Spleen (tissue), 11 donors: ENCODE results near the gene ISY1. TPM values are rescaled to one million over a fixed set of nuclear protein-coding genes. Genes with fewer than 3 reads are reported as not detected.
A peak's percentile ranks its signal among the peaks of the same experiment; 100 is the strongest.
"Not testable (repeated sequence)": the region's sequence is repeated elsewhere in the genome, so short reads cannot be mapped to it uniquely, and the experiment has no call there.

Source experiments
- DNase-seq: peaks from one replicate; pipeline ENCODE4 v3.0.0-alpha.2; 2020
- H3K27ac ChIP-seq, 8 donors: fragments of 200-600 bp; sonication (generic) in 7 of 8; 1 replicate in 4 of 8; 2 replicates in 4 of 8; pipeline versions ENCODE4 v1.5.0 to v1.8.0; 2016 to 2021; ENCODE audit warnings: inconsistent platforms in 4 of 8, mild to moderate bottlenecking in 4 of 8, moderate library complexity in 1 of 8
- H3K27me3 ChIP-seq, 7 donors: fragments of 200-600 bp; sonication (generic) in 6 of 7; replicated peaks in 1 of 7; 1 replicate in 4 of 7; 2 replicates in 3 of 7; pipeline versions ENCODE4 v1.5.0 to v1.8.0; 2016 to 2021; ENCODE audit warnings: inconsistent platforms in 3 of 7, mild to moderate bottlenecking in 1 of 7
- H3K36me3 ChIP-seq, 6 donors: fragments of 200-600 bp; sonication (generic) in 5 of 6; 1 replicate in 4 of 6; 2 replicates in 2 of 6; pipeline versions ENCODE4 v1.5.0 to v1.8.0; 2016 to 2021; ENCODE audit warnings: inconsistent platforms in 2 of 6
- H3K4me1 ChIP-seq, 6 donors: fragments of 200-600 bp; sonication (generic) in 5 of 6; 1 replicate in 3 of 6; 2 replicates in 3 of 6; pipeline versions ENCODE4 v1.5.0 to v1.8.0; 2016 to 2021; ENCODE audit warnings: inconsistent platforms in 3 of 6
- H3K4me3 ChIP-seq, 8 donors: fragments of 200-600 bp; sonication (generic) in 7 of 8; 1 replicate in 4 of 8; 2 replicates in 4 of 8; pipeline versions ENCODE4 v1.5.0 to v1.8.0; 2016 to 2021; ENCODE audit warnings: inconsistent platforms in 4 of 8, mild to moderate bottlenecking in 4 of 8, moderate library complexity in 2 of 8
- H3K9me3 ChIP-seq, 8 donors: fragments of 200-600 bp; sonication (generic) in 7 of 8; 1 replicate in 4 of 8; 2 replicates in 4 of 8; pipeline versions ENCODE4 v1.5.0 to v1.8.0; 2016 to 2021; ENCODE audit warnings: inconsistent platforms in 4 of 8
- CTCF ChIP-seq, 11 experiments: fragments of 200-600 bp in 7 of 11; fragments of 450-650 bp in 4 of 11; sonication (generic) in 4 of 11; IDR thresholded peaks in 8 of 11; conservative IDR thresholded peaks in 3 of 11; 1 replicate in 7 of 11; 2 replicates in 4 of 11; pipeline versions ENCODE4 v1.4.0 to v1.8.0; 2016 to 2021; ENCODE audit warnings: antibody characterized with exemption in 11 of 11, inconsistent platforms in 4 of 11, mild to moderate bottlenecking in 1 of 11
- POLR2A ChIP-seq, 3 donors: fragments of 450-650 bp; IDR thresholded peaks; one replicate each; pipeline ENCODE4 v1.5.1; 2017; ENCODE audit warnings: antibody characterized with exemption in 3 of 3, mild to moderate bottlenecking in 1 of 3
- POLR2AphosphoS5 ChIP-seq, 3 donors: sonication (generic); formaldehyde crosslinking; IDR thresholded peaks; one replicate each; pipeline ENCODE4 v1.5.1; 2017; ENCODE audit warnings: antibody characterized with exemption in 3 of 3
- WGBS, 5 donors: extraction: QIAGEN DNeasy Blood & Tissue Kit in 3 of 5; methylation state at CpG; one replicate each; pipeline versions ENCODE4 v1.1.5 to v1.1.7; 2013 to 2018; 5-methylcytosine and 5-hydroxymethylcytosine counted together
- intact Hi-C: fragments of 100-400 bp; cut with DNase I; formaldehyde crosslinking; loops from one replicate; pipeline ENCODE4 v1.15.0; 2023; ENCODE audit warnings: low total_unique reads
- polyA plus RNA-seq, 3 donors: library from polyadenylated mRNA; stranded (reverse); fragments of 200-250 nt; gene quantifications; one replicate each; pipeline ENCODE4 v1.2.1, GENCODE V29; 2013
- total RNA-seq, 7 donors: library from RNA; depleted of rRNA in 3 of 7; stranded (reverse); fragments of >200 nt in 3 of 7; fragmentation: NEBNext Ultra II Directional in 4 of 7; extraction: Animal tissue kit (Norgen Biotek cat#: 25700) in 4 of 7; gene quantifications; one replicate each; pipeline versions ENCODE4 v1.1.0 to v1.2.1, GENCODE V29; 2016 to 2021
- donor health status: healthy with polysubstance abuse.
- donor health status: DM: no; HTN: no; CAD: no; lungs with moderate emphysema.
- donor health status: DM: no; HTN: no; CAD: no.
- donor health status: Bipolar disorder and iron deficiency.
- donor health status: healthy.
- donor health status: DM: no; HTN: no; CAD: no.
- donor health status: DM: yes; HTN: yes; CAD: no.

ISY1 gene
- total and polyA plus RNA-seq, 10 donors = 21.4 to 33.8 (median 27.5) TPM

GRCh38 chr3:129101370-129102138 is 59.3 kb downstream of the ISY1 start:
- Histone ChIP-seq H3K9me3 (no peaks in the 10 kb centered on the region), H3K36me3 (peaks cover 0 to 90% (median 8%) of the 10 kb centered on the region in 6 donors), H3K27me3 (no peaks in the 10 kb centered on the region), H3K4me1 (peaks cover 0 to 72% (median 4%) of the 10 kb centered on the region in 6 donors), H3K4me3 (no peak overlapping the region), H3K27ac (no peak overlapping the region)
- DNase-seq = no peak
- 84 to 94% (median 92%) methylated on average over 12 of the region's 12 CpGs for WGBS, 5 donors
- intact Hi-C loops = no loop called here
- TF ChIP-seq POLR2A (IDR thresholded peaks at IDR 0.05) = no peak
- TF ChIP-seq POLR2AphosphoS5 (IDR thresholded peaks at IDR 0.05) = peak in 1 of 3 donors; percentile 51

- no peak for TF ChIP-seq POLR2A (IDR thresholded peaks at IDR 0.05)
- no peak for TF ChIP-seq CTCF (IDR thresholded peaks at IDR 0.05 in 8 of 11, conservative IDR thresholded peaks at IDR 0.05 in 3 of 11)
- no peak for DNase-seq
- Histone ChIP-seq H3K27me3 (no peaks in the 10 kb centered on the region), H3K36me3 (peaks cover 0 to 90% (median 12%) of the 10 kb centered on the region in 6 donors), H3K4me3 (no peak overlapping the region), H3K4me1 (peaks cover 0 to 72% (median 2%) of the 10 kb centered on the region in 6 donors), H3K27ac (no peak overlapping the region), H3K9me3 (no peaks in the 10 kb centered on the region)
- 66 to 81% (median 70%) methylated on average over 1 of the region's 1 CpG for WGBS, 5 donors
- intact Hi-C loops = no loop called here
These were observed 60.6 kb downstream of the ISY1 start for GRCh38 chr3:129100274-129100673.

GRCh38 chr3:129095285-129095684 is 65.6 kb downstream of the ISY1 start:
- peaks cover 0 to 93% (median 52%) of the 10 kb centered on the region in 6 donors for H3K36me3 ChIP-seq
- H3K4me3 ChIP-seq = no peak overlapping the region
- peak in 1 of 3 donors; percentile 51 for TF ChIP-seq POLR2AphosphoS5 (IDR thresholded peaks at IDR 0.05)
- TF ChIP-seq POLR2A (IDR thresholded peaks at IDR 0.05) = no peak
- H3K27me3 ChIP-seq = no peaks in the 10 kb centered on the region
- H3K9me3 ChIP-seq = no peaks in the 10 kb centered on the region
- intact Hi-C loops = no loop called here
- peaks cover 0 to 28% (median 0%) of the 10 kb centered on the region in 6 donors for H3K4me1 ChIP-seq
- no peak overlapping the region for H3K27ac ChIP-seq
- no peak for DNase-seq
- 96 to 98% (median 97%) methylated on average over 4 to 10 of the region's 10 CpGs for WGBS, 5 donors

- no CpG with 5 or more reads among the region's 6 CpGs for WGBS, 5 donors
- H3K27me3 ChIP-seq, H3K4me3 ChIP-seq, H3K9me3 ChIP-seq, H3K4me1 ChIP-seq, DNase-seq, intact Hi-C loops, H3K27ac ChIP-seq: not testable (repeated sequence)
- H3K36me3 ChIP-seq = peaks cover 0 to 30% (median 23%) of the 10 kb centered on the region in 6 donors
These were observed 72.6 kb downstream of the ISY1 start for GRCh38 chr3:129088312-129088711.

- H3K9me3 ChIP-seq, H3K4me1 ChIP-seq, DNase-seq, H3K27me3 ChIP-seq, intact Hi-C loops, H3K27ac ChIP-seq, H3K4me3 ChIP-seq: not testable (repeated sequence)
- WGBS, 5 donors = 4 to 30% (median 11%) methylated on average over 3 to 6 of the region's 9 CpGs
- peaks cover 0 to 26% (median 19%) of the 10 kb centered on the region in 6 donors for H3K36me3 ChIP-seq
These were observed 73.0 kb downstream of the ISY1 start for GRCh38 chr3:129087904-129088303.

GRCh38 chr3:129087138-129087702 is 73.6 kb downstream of the ISY1 start:
- Histone ChIP-seq H3K4me1 (peaks cover 0 to 4% (median 0%) of the 10 kb centered on the region in 6 donors), H3K27me3 (no peaks in the 10 kb centered on the region), H3K4me3 (no peak overlapping the region), H3K9me3 (no peaks in the 10 kb centered on the region), H3K27ac (peak overlapping the region in 1 of 8 donors; percentile 43), H3K36me3 (peaks cover 0 to 20% (median 12%) of the 10 kb centered on the region in 6 donors)
- no peak for DNase-seq
- intact Hi-C loops = no loop called here
- 82 to 94% (median 85%) methylated on average over 5 to 8 of the region's 8 CpGs for WGBS, 5 donors
- TF ChIP-seq POLR2AphosphoS5 (IDR thresholded peaks at IDR 0.05) = peak in 2 of 3 donors; percentile 36 to 52
- TF ChIP-seq POLR2A (IDR thresholded peaks at IDR 0.05) = no peak
